Jurkat, Clone E6-1 (cell line): Measurements from ENCODE around the gene NUP98.

Experiments used
- DNase-seq: peaks from one replicate; pipeline ENCODE4 v3.0.0-alpha.2; 2011; ENCODE audit warnings: low read depth, low spot score
- H3K4me3 ChIP-seq: 2 replicates; pipeline ENCODE4 v1.5.1; 2011; ENCODE audit warnings: mild to moderate bottlenecking, low read length, control low read depth, moderate library complexity

NUP98 gene

GRCh38 chr11:3700910-3701309 lies 96.4 kb downstream of the NUP98 start:
- DNase-seq, result no peak

DNA sequence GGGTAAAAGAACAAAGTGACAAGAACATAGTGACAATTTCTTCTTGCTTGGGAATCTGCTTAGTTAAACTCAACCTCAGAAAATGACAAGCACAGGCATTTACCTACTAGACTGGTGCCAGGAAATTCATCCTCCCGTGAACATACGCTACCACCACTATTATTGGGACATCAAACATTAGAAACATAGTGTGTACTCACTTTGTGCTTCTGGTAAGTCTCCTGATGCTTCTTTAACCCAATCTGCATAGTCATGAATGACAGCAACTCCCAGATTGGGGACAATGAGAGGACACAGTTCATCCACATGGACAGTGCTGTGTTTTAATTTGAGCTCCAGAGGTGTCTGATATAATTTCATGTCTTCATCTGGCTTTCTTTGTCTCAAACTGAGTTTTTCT lies 96.9 kb downstream of the NUP98 start:
- H3K4me3 ChIP-seq, result no peak overlapping the region
- DNase-seq, result no peak

More at GRCh38 chr11:3700910-3701309, 96.4 kb downstream of the NUP98 start:
- no peak overlapping the region for H3K4me3 ChIP-seq

DNA sequence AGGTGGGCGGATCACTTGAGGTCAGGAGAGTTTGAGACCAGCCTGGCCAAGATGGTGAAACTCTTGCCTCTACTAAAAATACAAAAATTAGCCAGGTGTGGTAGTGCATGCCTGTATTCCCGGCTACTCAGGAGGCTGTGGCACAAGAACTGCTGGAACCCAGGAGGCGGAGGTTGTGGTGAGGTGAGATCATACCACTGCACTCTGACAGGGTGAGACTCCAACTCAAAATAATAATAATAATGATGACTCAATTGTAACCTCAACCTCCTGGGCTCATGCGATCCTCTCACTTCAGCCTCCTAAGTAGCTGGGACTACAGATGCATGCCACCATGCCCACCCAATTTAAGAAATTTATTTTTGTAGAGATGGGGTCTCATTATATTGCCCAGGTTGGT lies 110.6 kb downstream of the NUP98 start:
- no peak overlapping the region for H3K4me3 ChIP-seq
- DNase-seq, result no peak

DNA sequence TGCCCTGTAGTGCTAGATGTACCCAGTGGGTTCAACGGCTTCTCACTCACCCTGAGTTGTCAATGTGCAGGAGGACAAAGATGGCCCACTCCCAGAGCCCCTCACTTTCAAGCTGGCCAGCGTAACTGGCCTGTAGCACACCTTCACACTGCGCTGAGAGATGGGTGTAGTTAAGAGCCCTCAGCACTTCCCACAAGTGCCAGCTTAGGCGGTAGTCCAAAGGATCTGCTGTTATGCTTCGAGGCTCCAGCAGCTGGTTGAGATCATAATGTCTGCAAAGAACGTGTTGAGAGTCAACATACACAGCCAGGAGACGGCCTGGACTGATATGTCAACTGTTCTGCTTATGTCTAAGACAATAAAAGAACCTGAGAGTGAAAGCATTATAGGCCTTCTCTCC lies 111.4 kb downstream of the NUP98 start:
- no peak for DNase-seq

GRCh38 chr11:3684819-3685172 lies 112.6 kb downstream of the NUP98 start:
- no peak overlapping the region for H3K4me3 ChIP-seq
- DNase-seq, result no peak

More for the DNA sequence above, 111.4 kb downstream of the NUP98 start:
- no peak overlapping the region for H3K4me3 ChIP-seq

DNA sequence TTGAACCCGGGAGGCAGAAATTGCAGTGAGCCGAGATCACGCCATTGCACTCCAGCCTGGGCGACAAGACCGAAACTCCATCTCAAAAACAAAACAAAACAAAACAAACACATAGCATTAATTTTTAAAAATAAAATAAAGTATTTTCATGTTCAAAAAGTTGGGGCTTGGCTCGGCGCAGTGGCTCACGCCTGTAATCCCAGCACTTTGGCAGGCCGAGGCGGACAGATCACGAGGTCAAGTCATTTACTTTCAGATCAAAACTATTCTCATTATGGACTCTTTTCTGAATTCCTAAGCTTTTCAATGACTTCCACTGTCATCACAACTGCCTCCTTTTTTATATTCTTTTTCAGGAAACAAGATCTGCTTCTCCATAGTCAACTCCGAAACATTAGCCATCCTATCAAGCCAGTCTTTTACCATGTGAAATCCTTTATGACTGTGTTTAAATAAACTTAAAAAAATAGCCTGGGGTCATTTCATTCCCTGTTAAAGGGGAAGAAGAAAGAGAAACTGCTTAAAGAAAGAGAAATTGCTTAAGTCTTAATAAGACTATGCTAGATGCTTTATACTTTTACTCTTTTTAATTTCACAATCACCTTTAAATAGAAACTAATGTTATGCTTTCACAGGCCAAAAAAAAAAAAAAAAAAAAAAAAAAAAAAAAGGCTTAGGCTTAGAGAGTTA lies 113.1 kb downstream of the NUP98 start:
- no peak overlapping the region for H3K4me3 ChIP-seq
- no peak for DNase-seq

- no peak for DNase-seq
- no peak overlapping the region for H3K4me3 ChIP-seq
Observed at GRCh38 chr11:3683039-3683438, 114.3 kb downstream of the NUP98 start.

DNA sequence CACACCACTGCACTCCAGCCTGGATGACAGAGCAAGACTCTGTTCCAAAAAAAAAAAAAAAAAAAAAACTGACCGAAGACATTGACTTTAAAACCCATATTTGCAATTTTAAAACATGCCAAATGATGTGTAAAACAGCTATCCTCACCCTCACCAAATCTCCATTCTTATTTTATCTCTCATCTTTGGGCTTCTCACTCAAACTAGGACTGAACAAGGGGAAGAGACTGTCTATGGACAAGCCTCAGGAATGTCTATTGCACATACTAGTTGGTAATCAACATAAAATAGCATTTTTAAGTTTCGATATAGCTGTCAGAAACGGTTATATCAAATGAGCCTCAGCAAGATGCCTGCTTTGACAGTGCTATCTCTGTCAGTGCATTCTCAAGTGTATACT lies 118.3 kb downstream of the NUP98 start:
- H3K4me3 ChIP-seq, result no peak overlapping the region
- DNase-seq, result no peak

DNA sequence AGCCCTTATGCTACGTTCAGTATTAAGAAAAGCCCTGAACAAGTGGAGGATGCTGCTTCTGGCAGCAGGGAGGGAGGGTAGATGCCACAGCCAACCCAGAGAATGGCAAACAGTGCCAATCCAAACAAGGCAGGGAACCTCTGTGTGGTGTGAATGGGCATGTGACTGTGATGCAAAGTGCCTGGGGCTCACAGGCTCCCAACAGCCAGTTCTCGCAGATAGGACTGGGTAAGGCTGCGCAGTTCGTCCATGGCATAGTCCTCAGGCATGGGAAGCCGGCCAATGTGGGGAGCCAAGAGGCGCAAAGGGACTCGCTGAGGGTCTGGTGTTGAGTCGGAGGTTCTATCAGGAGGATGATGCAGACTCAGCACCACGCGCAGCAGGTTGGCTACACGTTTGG lies 121.4 kb downstream of the NUP98 start:
- DNase-seq, result no peak
- H3K4me3 ChIP-seq, result no peak overlapping the region

GRCh38 chr11:3674189-3674588 lies 123.2 kb downstream of the NUP98 start:
- no peak overlapping the region for H3K4me3 ChIP-seq
- DNase-seq, result no peak

DNA sequence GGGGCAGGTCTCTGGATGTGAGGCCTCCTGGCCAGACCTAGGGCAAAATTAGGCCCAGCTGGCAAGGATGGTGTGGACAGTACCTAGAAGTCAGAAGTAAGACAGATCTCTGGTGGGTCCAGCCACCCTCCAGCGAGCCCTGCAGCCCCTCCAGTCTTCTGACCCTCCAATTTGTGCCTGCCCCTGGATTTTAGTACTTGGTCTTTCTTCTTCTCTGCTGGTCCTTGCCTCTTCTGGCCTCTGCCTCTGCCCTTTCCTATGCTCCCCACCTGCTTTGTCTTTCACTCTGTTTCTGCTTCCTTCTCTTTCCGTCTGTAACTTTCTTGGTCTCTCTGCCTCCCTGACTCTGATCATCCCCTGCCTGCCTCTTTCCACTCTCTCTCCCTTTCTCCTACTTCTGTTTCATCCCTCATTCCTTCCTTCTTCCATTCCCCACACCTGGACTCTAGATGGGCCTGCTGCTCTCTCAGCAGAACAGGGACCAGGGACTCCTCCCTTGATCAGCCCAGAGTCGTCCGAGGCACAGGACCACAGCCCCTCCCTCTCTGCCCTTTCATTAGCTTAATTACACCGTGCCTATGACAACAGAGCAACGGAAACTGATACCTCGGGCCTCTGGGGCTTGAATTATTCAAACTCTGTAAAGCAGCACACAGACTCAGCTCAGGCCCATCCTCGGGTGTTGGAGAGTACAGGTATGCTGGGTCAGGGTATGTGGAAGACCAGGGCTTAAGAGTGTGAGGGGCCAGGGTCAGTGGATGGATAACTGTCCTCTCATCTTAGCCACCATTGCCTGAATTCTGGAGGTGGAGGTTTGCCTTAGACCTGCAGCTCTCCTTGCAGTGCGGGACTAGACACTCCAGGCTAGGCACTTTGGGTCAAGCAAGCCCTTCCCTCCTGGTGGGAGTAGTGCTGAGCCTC lies 125.8 kb downstream of the NUP98 start, which contains the start of gene CHRNA10:
Gene CHRNA10, minus strand, starts transcription at position 51 of the 921 bp plus-strand sequence. CDS start 72 bp downstream, outside the sequence.
- no peak within 1 kb of the TSS for H3K4me3 ChIP-seq
- no peak for DNase-seq

DNA sequence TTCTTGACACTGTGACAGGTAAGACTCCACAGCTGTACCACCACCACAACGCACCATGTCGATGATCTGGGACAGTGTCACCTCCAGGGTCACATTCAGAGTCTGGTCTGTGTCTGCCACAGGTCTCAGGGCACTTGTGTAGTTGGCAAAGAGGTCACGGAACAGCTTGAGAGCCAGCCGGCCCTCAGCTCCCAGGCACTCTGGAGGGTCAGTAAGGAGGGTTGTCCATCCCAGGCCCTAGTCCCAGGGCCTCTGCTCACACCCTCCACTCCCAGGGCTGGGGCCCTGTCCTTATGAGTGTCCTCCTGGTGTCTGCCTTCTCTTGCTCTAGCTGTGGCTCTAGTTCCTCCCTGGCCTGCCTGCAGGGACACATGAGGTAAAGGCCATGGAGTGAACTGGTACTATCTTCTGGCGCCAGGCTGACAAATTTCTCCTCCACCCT lies 127.6 kb downstream of the NUP98 start:
- H3K4me3 ChIP-seq, result no peak overlapping the region
- no peak for DNase-seq

- DNase-seq, result no peak
- no peak overlapping the region for H3K4me3 ChIP-seq
Observed at GRCh38 chr11:3669128-3669527, 128.2 kb downstream of the NUP98 start.

DNA sequence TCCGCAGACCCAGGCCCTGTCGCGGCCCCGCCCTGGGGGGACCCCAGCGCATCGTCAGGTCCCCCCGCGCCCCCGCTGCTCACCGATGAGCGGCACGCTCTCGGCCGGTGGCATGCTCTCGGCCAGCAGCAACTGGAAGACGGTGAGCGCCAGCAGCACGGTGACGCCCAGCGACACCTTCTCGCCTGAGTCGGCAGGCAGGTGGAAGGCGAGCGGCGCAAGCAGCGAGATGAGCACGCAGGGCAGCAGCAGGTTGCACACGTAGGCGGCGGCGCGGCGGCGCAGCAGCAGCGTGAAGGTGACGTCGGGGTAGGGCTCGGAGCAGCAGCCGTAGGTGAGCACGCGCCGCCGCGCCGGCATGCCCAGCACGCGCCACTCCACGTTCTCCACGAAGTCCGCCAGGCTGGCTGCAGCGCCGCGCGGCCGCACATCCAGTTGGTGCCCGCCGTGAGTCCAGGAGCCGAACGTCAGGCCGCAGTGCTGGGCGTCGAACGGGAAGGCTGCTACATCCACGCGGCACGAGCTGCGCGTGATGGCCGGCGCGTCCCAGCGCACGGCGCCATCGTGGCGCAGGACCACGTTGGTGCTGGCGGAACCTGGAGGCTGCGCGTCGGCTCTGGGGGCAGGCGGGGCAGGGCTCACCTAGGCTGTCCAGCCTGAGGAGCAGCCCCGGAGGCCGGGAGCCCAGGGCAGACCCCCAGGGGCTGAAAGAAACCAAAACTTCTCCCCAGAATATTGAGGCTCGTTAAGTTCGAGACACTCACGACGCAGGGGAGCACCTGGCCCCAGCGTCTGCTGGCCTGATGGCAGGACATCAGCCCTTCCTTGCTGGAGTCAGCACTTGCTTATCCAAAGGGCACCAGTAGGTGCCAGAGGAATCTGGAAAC lies 130.0 kb downstream of the NUP98 start:
- H3K4me3 ChIP-seq, result no peak overlapping the region
- DNase-seq, result no peak

GRCh38 chr11:3666023-3666530 lies 131.3 kb downstream of the NUP98 start:
- no peak overlapping the region for H3K4me3 ChIP-seq
- DNase-seq, result no peak

DNA sequence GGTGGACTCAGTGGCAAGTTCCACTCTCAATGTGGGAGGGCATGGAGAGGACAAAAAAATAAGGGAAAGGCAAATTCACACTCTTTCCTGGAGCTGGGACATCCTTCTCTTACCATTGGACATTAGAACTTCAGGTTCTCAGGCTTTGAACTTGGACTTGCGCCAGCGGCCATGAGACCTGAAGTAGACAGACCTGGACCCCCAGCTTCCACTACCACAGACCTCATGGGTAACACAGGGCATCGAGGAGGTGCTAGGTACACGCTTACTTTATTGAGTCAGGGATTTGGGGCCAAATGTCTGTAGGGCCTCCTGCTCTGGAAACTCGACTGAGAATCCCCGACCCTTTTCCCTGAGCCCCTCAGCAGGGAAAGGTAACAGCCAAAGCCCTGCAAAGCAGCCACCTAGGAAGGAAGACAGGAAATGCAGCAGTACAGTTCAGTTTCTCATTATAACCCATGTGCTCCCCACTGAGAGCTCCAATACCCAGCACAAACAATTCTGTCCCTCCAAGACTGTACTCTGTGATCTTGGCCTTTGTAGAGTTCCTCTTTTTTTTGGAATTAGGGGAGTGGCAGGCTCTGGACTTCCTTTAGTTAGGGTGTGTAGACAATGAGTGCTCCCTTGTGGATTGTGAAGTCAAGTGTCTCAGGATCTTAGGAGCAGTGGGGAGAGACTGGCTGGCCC lies 131.9 kb downstream of the NUP98 start:
- no peak for DNase-seq
- no peak overlapping the region for H3K4me3 ChIP-seq

DNA sequence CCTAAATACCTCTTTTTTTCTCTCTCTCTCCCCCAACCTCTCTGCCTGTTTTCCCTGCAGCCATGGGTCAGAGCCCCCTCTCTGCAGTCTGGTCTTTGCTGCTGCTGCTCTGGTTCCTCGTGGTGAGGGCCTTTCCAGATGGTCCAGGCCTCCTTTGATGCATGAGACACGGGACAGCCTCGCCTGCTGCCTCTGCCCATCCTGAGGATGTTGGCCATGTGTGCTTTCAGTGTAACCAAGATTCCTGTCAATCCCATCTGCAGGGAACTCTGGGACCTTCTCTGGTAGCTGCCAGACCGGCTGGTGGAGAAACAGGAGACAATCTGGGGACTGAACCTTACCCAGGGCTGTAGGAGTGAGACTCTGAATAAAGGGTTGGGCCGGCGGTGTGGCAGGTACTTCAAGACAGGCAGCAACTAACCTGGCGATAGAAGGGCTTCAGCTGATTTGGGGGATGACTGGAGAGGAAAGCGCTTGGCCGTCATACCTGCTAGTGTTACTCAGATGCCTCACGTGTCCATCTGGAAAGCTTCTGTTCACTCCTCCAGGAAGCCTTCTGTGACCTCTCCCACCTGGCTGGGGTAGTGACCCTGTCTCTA lies 133.2 kb downstream of the NUP98 start:
- DNase-seq, result no peak
- H3K4me3 ChIP-seq, result no peak overlapping the region

- no peak for DNase-seq
- H3K4me3 ChIP-seq, result no peak overlapping the region
Observed at GRCh38 chr11:3662856-3663255, 134.5 kb downstream of the NUP98 start.
